Neutrophil (primary cell): ENCODE data around the gene SMDT1.

Source experiments
- H3K27ac ChIP-seq: fragments of 200-600 bp; sonication (generic); 2 replicates; pipeline ENCODE4 v1.5.1; 2016; ENCODE audit warnings: mild to moderate bottlenecking, moderate library complexity
- H3K27me3 ChIP-seq: fragments of 200-600 bp; sonication (generic); 2 replicates; pipeline ENCODE4 v1.6.0; 2016; ENCODE audit warnings: mild to moderate bottlenecking
- H3K36me3 ChIP-seq: fragments of 200-600 bp; sonication (generic); 2 replicates; pipeline ENCODE4 v1.5.1; 2017
- H3K4me1 ChIP-seq, 2 experiments: fragments of 200-600 bp in 1 of 2; sonication (generic) in 1 of 2; 1 replicate in 1 of 2; 2 replicates in 1 of 2; pipeline versions ENCODE4 v1.5.1 to v1.6.1; 2013 to 2016; ENCODE audit warnings: low read depth in 1 of 2, low read length in 1 of 2, mild to moderate bottlenecking in 1 of 2, moderate library complexity in 1 of 2; ENCODE audit not compliant: control insufficient read depth in 1 of 2, insufficient read depth in 1 of 2
- H3K4me3 ChIP-seq, 2 experiments: fragments of 200-600 bp in 1 of 2; sonication (generic) in 1 of 2; 1 replicate in 1 of 2; 2 replicates in 1 of 2; pipeline ENCODE4 v1.5.1; 2013 to 2016; ENCODE audit warnings: low read depth in 1 of 2, low read length in 1 of 2, mild to moderate bottlenecking in 1 of 2, moderate library complexity in 1 of 2
- H3K9me3 ChIP-seq: fragments of 200-600 bp; sonication (generic); 2 replicates; pipeline ENCODE4 v1.5.1; 2016
- CTCF ChIP-seq: fragments of 200-600 bp; sonication (generic); IDR thresholded peaks from 2 replicates; pipeline ENCODE4 v1.5.1; 2016; ENCODE audit warnings: antibody characterized with exemption

The SMDT1 gene

GRCh38 chr22:42062506-42063170 lies 16.9 kb upstream of the SMDT1 start:
- H3K27ac ChIP-seq, result no peak overlapping the region
- no peak for TF ChIP-seq CTCF
- H3K27me3 ChIP-seq, result no peaks in the 10 kb centered on the region
- H3K4me3 ChIP-seq, result no peak overlapping the region
- H3K9me3 ChIP-seq, result no peaks in the 10 kb centered on the region
- H3K36me3 ChIP-seq, result peaks cover 78% of the 10 kb centered on the region
- no peaks in the 10 kb centered on the region for H3K4me1 ChIP-seq

- Histone ChIP-seq H3K4me1 (peaks cover under 1 to 1% of the 10 kb centered on the region in 2 experiments), H3K27ac (no peak overlapping the region), H3K4me3 (no peak overlapping the region), H3K27me3 (no peaks in the 10 kb centered on the region), H3K9me3 (no peaks in the 10 kb centered on the region), H3K36me3 (peaks cover 74% of the 10 kb centered on the region)
- TF ChIP-seq CTCF, result no peak
These were observed 14.9 kb upstream of the SMDT1 start for GRCh38 chr22:42064629-42065028.

- Histone ChIP-seq H3K36me3 (peaks cover 65% of the 10 kb centered on the region), H3K9me3 (no peaks in the 10 kb centered on the region), H3K4me3 (no peak overlapping the region), H3K4me1 (peaks cover 9% of the 10 kb centered on the region in 2 experiments), H3K27me3 (no peaks in the 10 kb centered on the region), H3K27ac (no peak overlapping the region)
- TF ChIP-seq CTCF, result no peak
These were observed 13.9 kb upstream of the SMDT1 start for GRCh38 chr22:42065438-42066125.

- H3K9me3 ChIP-seq, result no peaks in the 10 kb centered on the region
- H3K4me1 ChIP-seq, result peaks cover 13 to 16% of the 10 kb centered on the region in 2 experiments
- no peaks in the 10 kb centered on the region for H3K27me3 ChIP-seq
- H3K27ac ChIP-seq, result no peak overlapping the region
- no peak for TF ChIP-seq CTCF
- H3K4me3 ChIP-seq, result no peak overlapping the region
- H3K36me3 ChIP-seq, result peaks cover 58% of the 10 kb centered on the region
These were observed 13.3 kb upstream of the SMDT1 start for GRCh38 chr22:42066126-42066761.

GRCh38 chr22:42066937-42067336 lies 12.6 kb upstream of the SMDT1 start:
- peaks cover 55% of the 10 kb centered on the region for H3K36me3 ChIP-seq
- no peak overlapping the region for H3K27ac ChIP-seq

More at GRCh38 chr22:42066937-42067336, 12.6 kb upstream of the SMDT1 start:
- Histone ChIP-seq H3K4me3 (no peak overlapping the region), H3K4me1 (peaks cover 18 to 19% of the 10 kb centered on the region in 2 experiments), H3K27me3 (no peaks in the 10 kb centered on the region), H3K9me3 (no peaks in the 10 kb centered on the region)
- TF ChIP-seq CTCF, result no peak
